ENCODE data around the gene NSUN2.
"Not testable (repeated sequence)": the region's sequence is repeated elsewhere in the genome, so short reads cannot be mapped to it uniquely, and the experiment has no call there.

The NSUN2 gene

DNA sequence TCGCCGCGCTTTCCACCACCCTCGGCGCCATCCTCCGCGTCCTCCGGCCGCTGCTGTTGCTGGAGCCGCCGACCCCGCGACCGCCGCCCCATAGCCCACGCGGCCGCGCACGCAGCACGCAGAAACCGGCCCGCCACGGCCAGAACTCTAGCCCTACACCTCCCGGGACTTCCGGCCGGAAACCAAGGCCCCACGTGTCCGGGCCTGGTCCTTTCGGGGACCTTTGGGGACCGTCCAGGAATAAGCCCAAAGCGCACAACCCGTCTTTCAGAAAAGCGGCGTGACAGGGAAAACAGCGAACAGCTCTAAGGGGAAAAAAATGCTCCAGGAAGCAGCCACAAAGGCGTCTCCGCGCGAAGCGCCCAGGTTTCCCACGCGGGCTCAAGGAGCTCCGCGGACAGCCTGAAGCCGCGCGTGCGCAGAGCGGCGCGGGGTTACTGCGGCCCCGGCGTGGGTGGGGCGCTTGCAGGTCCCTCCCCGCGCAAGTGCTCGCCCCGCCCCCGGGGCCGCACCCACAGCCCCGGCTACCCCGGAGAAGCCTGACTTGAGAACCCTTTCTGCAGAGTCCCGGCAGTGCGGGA is at the start of gene NSUN2, which contains the start of gene SRD5A1:
Gene NSUN2 (minus strand): TSS at position 157 of the 581 bp plus-strand sequence. CDS start 65 bp downstream, at position 92.
Gene SRD5A1 (plus strand): TSS at position 553 of the 581 bp plus-strand sequence. CDS start 137 bp downstream, outside the sequence.
- peak; percentile 81 to 96 (median 88) for DNase-seq (ENCODE audit: low read depth in 2 of 3, low spot score in 2 of 3)

DNA sequence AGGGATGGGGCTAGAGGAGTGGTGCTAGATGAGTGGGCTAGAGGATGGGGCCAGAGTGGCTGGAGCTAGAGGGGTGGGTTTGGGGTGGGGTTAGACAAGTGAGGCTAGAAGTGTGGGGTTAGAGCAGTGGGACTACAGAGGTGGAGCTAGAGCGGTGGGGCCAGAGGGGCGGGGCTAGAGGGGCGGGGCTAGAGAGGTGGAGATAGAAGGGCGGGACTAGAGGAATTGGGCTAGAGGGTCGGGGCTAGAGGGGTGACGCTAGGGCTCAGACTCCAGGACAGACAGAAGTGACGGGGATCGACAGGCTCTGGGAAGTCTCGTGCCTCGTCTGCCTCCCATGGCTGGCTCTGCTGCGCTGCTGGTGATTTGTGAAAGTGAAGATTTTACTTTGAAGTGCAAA is 49.4 kb upstream of the NSUN2 start:
- DNase-seq (ENCODE audit: low read depth in 2 of 3, low spot score in 2 of 3): no peak

DNA sequence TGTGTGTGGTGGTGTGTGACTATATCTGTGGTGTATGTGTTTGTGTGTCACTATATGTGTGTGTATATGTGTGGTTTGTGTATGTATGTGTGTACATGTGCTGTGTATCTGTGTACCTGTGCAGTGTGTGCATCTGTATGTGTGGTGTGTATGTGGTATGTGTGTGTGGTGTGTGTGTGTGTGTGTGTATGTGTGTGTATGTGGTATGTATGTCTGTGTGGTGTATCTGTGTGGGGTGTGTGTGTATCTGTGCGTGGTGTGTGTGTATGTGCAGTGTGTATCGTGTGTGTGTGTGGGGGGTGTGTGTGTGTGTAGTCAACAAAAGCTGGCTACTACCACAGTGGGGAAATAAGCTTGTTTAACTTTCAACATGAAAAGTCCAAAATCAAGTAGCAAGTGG is 48.8 kb upstream of the NSUN2 start:
- no peak for DNase-seq (ENCODE audit: low read depth in 2 of 3, low spot score in 2 of 3)

DNA sequence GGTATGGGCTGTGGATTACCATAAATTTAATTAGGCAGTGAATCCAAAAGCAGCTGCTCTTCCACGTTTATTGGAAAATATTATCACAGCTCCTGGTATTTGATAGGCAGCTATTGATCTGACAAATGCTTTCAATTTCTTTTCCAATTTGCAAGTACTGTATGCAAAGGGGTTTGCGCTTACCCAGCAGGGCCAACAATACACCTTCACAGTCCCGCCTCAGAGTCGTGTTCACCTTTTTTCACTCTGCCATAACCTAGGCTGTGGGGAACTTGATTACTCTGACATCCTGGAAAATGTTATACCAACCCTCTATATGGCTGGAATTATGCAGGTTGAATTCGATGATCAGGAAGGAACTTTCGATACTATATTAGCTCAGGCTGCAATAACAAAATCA is 48.1 kb upstream of the NSUN2 start:
- DNase-seq (ENCODE audit: low read depth in 2 of 3, low spot score in 2 of 3): no peak

DNA sequence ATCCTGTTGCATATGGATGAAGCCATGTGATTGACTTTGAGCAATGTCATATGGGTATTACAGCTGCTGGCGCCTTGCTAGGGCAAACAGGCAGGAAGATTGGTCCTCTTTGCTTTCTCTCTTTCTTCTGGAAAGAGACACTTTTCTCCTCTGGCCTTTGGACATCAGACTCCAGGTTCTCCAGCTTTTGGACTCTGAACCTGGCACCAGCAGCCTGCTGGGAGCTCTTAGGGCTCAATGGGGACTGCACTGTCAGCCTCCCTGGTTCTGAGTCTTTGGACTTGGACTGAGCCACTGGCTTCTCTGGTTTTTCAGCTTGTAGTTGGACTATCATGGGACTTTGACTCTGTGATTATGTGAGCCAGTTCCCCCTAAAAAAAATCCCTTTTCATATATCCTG is 45.5 kb upstream of the NSUN2 start:
- no peak for DNase-seq (ENCODE audit: low read depth in 2 of 3, low spot score in 2 of 3)

DNA sequence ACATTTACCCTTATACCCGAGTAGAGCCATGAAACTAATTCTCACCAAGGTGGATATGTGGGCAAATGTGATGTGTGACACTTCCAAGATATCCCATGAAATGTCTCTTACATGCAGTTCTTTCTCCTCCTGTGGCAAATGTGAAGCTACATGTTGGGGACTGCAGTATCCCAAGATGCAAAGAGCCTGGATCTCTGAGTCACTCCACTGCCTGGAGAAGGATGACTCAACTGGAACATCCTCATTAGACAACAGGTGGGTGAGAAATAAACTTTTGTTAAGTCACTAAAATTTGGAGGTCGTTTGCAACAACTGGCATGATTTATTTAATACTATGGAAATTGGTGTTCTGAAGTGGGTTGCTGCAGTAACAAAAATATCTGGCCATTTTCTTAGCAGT is 43.9 kb upstream of the NSUN2 start:
- DNase-seq (ENCODE audit: low read depth in 2 of 3, low spot score in 2 of 3): no peak

DNA sequence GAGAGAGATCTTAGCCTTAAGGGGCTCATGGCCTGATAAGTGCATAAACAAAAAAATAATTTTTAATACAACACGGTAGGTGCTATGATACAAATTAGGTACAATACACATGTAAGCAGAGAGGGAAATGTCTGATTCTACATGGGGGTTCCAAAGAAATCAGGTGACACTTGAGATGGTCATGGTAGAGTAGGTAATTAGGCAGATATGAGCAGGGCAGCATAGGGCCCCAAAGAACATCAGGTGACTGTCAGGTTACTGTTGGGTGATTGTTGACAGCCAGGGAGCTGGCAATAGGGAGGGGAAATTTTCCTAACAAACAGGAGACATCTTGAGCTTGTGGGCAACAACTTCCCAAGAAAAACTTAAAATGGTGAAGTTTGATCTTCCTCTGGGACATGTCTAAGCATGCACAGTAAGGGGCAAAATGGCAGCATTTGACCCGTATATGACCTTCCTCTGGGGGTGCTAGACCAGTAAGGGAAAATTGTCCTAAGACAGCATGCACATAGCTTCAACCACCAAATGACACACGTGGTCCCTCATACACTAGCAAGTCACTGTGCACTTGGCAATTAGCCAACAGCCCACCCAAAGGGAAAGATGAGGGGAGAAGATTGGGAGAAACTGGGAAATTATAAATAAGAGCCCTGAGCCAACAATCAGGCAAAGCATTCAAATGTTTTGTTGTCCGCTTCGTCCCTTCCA is 43.1 kb upstream of the NSUN2 start:
- DNase-seq (ENCODE audit: low read depth in 2 of 3, low spot score in 2 of 3): no peak

DNA sequence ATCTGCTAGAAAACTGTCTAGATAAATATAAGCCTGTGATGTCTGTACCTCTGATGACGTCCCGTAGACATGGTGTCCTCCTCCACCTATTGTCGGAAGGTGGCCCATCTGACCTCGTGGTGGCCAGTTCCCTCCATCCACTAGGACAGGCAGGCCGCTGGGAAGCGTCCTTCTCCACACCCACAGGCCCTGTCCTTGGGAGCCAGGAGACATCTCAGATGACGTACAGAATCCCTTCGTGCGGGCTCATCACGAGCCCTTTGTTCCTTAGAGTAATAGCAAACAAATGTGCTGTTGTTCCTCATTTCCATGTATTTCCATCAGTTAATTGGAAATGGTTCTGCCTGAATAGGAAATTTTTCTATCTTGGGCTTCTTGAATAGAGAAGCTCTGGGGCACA is 42.0 kb upstream of the NSUN2 start:
- DNase-seq (ENCODE audit: low read depth in 2 of 3, low spot score in 2 of 3): no peak

DNA sequence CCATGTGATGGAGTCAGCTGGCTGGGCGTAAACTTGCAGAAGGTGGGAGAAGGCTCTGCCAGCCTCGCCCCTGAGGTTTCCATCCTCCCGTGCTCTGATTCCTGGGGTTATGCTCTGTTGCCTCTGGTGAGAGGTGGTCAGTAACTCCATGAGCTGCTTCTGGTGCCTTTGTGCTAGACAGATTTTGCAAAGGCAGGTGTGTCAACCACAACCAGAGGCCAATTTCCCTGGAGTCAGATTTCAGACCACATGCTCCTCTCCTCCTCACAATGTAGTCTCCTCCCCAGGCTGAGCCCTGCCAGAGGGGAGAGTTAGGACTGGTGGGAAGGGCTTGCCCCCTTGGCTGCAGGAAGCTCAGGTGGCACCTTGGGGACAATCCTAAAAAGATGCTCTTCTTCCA is 41.6 kb upstream of the NSUN2 start:
- no peak for DNase-seq (ENCODE audit: low read depth in 2 of 3, low spot score in 2 of 3)

DNA sequence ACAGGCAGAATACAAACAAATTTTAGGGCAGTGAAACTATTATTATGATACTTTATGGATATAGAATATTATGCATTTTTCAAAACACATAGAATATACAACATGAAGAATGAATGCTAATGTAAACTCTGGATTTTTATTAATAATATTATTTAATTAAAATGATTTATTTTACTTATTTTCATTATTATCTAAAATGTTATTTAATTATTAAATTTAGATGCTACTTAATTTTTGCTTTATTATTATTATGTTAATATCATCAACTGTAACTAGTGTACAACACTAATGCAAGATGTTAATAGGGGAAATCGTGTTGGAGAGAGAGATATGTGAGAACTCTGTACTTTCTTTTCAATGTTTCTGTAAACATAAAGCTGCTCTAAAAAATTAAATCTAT is 41.1 kb upstream of the NSUN2 start:
- DNase-seq (ENCODE audit: low read depth in 2 of 3, low spot score in 2 of 3): no peak

DNA sequence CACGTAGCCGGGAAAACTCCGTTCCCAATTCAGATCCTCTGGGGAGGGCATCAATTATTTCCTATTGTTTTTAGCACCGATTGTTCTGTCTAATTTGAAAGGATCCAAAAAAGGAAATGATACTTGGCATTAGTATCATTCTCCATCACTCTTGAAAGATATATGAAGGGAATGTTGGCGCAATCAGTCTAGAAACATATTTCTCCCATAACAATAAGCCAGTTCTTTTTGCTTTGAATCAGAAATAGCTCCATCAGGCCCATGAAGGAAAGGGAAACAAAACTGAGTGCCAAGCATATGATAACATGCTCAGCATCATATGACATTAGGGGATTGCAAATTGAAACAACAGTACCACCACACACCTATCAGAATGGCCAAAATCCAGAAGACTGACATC is 40.2 kb upstream of the NSUN2 start:
- no peak for DNase-seq (ENCODE audit: low read depth in 2 of 3, low spot score in 2 of 3)

DNA sequence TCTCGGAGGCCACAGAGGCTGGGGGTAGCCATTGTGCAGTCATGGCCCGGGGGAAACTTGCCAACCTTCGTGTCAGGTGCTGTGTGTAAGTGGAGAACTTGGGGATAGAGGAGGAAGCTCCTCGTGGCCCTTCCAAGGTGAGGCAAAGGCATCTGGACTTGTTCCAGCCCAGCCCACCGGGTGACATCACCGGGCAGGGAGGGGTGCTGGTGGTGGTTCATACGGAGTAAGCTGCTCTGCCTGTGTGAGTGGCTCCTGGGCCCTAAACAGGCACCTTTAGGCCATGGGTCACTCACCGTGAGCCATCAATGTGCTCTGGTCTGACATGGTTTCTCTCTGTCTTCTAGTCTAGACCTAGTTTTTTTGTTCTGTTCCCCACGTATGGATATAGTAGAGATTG is 35.9 kb upstream of the NSUN2 start:
- not testable (repeated sequence) for DNase-seq (ENCODE audit: low read depth in 2 of 3, low spot score in 2 of 3)

DNA sequence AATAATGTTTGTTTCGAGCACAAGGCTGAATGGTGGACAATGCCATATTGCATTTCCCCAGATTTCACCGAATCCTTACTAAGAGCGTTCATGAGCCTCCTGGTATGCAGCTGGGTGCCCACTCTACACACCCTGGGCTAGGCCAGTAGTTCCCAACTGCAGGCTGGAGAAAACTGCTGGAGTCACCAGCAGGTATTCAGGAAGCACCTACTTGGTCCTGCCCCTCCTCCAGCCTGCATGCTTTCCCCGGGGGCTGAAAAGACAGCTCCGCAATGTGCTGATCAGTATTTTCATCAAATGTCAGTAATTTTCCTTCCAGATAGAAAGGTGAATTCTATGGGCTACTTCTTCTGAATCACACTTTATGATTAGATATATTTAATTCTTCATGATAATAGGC is 34.8 kb upstream of the NSUN2 start:
- no peak for DNase-seq (ENCODE audit: low read depth in 2 of 3, low spot score in 2 of 3)

DNA sequence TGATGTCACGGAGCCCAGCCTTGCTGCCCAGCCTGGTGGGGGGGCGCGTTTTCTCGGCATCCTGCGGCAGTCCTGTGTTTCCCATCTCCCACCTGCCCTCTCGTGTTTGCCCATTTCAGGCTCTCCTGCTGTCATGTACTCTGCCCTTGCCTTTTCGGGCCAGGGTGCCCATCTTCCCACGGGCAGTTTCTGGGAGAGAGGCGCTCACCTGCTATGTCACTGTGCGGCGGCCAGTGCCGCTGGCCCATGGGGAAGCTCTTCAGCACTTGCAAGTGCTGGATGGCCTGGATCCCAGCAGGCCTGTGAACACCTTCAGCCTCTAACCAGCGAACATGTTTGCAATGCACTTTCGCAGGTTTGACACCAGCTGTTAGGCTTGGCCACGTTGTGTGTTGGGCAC is 33.9 kb upstream of the NSUN2 start:
- no peak for DNase-seq (ENCODE audit: low read depth in 2 of 3, low spot score in 2 of 3)

DNA sequence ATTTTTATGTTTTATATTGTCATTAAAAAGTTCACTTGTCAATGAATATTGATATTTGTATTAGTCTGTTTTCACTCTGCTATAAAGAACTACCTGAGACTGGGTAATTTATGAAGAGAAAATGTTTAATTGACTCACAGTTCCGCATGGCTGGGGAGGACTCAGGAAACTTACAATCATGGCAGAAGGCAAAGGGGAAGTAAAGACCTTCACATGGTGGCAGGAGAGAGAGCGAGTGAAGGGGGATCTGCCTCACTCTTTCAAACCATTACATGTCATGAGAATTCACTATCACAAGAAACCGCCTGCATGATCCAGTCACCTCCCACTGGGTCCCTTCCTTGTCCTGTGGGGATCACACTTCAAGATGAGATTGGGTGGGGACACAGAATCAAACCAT is 27.8 kb upstream of the NSUN2 start:
- no peak for DNase-seq (ENCODE audit: low read depth in 2 of 3, low spot score in 2 of 3)

DNA sequence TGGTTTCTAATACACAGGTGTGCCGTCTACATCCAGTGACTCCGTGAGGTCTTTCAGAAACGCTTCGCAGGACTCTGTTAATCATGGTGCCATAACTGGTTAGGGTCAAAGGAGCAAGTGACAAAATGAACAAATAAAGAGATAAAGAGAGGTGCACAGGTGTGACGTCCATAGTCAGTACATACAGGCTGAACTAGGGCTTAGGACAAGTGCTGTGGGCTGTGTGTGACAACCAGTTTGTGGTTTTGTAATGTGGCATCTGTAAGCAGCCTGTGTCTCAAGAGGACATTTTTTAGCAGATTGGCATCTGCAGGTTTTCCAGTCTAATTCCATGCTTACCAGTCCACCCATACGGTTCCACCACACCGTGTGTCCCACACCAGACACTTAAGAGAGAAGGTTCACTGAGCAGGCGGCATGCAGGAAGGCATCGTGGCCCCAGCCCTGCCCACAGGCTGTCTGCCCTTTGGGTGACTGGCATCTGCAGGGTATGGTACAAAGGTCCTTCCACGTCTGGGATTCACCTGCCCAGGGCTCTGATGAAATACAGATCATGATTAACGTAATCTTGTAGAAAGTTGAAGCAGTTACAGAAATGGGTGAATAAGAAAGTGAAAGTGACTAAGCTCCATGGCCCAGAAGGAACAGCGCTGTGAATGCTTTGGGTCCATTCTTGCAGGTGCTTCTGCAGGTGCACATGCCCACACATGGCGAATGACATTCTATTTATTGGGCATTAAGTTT is 27.3 kb upstream of the NSUN2 start:
- DNase-seq (ENCODE audit: low read depth in 2 of 3, low spot score in 2 of 3): no peak

DNA sequence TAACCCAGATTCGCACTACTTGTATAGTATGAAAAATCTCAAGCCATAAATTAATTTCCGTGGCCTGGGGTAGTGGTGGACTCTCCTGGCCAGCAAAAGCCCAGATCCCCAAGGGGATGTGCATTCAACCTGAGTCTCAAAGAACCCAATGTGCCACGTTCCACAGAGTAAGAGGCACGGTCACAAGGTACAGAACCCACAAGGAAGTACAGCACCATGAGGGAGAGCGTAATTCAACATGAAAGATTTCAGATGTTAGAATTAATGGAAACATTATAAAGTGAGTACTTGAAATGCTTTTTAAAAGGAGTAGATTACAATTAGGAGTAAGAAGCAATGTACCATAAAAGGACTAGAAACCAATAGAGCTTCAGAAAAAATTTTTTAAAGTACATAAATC is 23.8 kb upstream of the NSUN2 start:
- no peak for DNase-seq (ENCODE audit: low read depth in 2 of 3, low spot score in 2 of 3)

DNA sequence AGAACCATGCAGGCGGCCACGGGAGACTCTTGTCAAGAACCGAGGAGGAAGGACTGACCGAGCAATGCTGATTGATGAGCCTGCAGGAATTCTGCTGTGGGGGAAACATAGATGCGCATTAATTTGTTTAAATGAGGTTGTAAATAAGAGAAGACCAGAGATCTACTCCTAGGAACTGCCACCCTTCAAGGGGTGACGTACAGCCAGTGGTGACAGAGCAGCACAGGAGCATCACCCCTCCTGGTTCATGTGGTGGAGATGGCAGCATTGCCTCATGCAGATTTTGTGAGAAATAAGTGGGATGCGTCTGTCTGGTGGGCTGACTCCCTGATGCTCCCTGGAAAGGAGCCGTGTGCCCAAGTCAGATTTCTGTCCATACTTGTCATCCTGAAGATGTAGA is 22.6 kb upstream of the NSUN2 start:
- no peak for DNase-seq (ENCODE audit: low read depth in 2 of 3, low spot score in 2 of 3)

DNA sequence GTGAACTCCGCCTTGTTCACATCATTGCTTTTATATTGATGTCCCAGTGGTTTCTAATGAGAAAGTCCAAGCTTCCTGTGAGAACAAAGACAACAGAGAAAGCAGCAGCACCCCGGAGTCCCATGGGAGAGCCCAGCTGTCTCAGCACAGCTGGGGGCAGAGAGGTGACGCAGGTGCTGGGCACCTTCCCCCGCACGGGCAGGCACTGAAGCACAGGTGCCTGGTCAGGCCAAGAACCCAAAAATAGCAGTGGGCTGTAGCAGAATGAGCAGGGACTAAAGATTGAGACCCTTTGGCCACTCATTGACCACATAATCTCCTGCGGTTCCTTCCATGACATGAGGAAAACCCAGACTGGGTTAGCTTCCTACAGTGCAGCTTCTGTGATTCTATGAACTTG is 19.2 kb upstream of the NSUN2 start:
- no peak for DNase-seq (ENCODE audit: low read depth in 2 of 3, low spot score in 2 of 3)

DNA sequence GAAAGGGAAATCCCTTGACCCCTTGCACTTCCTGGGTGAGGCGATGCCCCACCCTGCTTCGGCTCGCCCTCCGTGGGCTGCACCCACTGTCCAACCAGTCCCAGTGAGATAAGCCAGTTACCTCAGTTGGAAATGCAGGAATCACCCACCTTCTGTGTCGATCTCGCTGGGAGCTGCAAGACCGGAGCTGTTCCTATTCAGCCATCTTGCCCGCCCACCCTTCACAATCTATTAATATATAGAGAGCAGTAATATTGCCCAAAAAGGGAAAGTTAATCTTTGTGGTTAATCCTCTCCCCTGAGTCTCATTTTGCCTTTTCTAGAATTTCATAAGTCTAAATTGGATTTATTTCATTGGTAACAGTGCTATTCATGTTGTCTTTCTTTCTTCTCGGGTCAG is 16.8 kb upstream of the NSUN2 start:
- no peak for DNase-seq (ENCODE audit: low read depth in 2 of 3, low spot score in 2 of 3)

DNA sequence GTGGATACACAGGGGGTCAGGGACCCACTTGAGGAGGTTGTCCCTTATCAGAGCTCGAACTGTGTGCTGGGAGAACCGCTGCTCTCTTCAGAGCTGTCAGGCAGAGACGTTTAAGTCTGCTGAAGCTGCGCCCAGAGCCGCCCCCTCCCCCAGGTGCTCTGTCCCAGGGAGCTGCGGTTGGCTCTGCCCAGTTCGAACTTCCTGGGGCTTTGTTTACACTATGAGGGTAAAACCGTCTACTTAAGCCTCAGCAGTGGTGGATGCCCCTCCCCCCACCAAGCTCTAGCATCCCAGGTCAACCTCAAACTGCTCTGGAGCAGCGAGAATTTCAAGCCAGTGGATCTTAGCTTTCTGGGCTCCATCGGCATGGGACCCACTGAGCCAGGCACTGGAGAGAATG is 16.3 kb upstream of the NSUN2 start:
- DNase-seq (ENCODE audit: low read depth in 2 of 3, low spot score in 2 of 3): no peak

DNA sequence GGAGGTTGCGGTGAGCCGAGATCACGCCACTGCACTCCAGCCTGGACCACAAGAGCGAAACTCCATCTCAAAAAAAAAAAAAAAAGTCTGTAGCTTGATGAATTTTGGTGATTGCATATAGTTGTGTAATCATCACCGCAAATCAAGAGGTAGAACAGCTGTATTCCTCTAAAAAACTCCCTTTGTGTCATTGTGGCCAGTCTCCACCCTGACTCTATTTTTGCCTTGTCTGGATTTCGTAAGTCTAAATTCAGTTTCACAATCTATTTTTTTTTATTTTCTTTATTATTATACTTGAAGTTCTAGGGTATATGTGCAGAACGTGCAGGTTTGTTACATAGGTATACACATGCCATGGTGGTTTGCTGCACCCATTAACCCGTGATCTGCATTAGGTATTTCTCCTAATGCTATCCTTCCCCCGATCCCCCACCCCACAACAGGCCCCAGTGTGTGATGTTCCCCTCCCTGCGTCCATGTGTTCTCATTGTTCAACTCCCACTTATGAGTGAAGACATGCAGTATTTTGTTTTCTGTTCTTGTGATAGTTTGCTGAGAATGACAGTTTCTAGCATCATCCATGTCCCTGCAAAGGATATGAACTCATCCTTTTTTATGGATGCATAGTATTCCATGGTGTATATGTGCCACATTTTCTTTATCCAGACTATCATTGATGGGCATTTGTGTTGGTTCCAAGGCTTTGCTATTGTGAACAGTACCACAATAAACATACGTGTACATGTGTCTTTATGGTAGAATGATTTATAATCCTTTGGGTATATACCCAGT is 12.9 kb upstream of the NSUN2 start:
- DNase-seq (ENCODE audit: low read depth in 2 of 3, low spot score in 2 of 3): not testable (repeated sequence)

All from activated CD8-positive, alpha-beta memory T cell treated with anti-CD3 and anti-CD28 coated beads for 48 hours (primary cell).